H9 (cell line): ENCODE measurements around the gene NAP1L1. TPM values are rescaled to one million over a fixed set of nuclear protein-coding genes. Genes with fewer than 3 reads are reported as not detected.
A peak's percentile ranks its signal among the peaks of the same experiment; 100 is the strongest.

Experiments used
- DNase-seq: peaks from one replicate; pipeline ENCODE4 v3.0.0-alpha.2; 2017
- H2AFZ ChIP-seq: one replicate; pipeline ENCODE4 v1.6.1; 2013; ENCODE audit warnings: mild to moderate bottlenecking, low read length, control low read depth, moderate library complexity
- H2AK5ac ChIP-seq: 2 replicates; pipeline ENCODE4 v1.6.1; 2013; ENCODE audit warnings: low read length, control low read depth, mixed read lengths; ENCODE audit not compliant: insufficient read length
- H2BK120ac ChIP-seq: one replicate; pipeline ENCODE4 v1.6.1; 2013; ENCODE audit warnings: low read depth, mild to moderate bottlenecking, low read length, control low read depth, inconsistent platforms; ENCODE audit not compliant: poor library complexity, severe bottlenecking
- H2BK12ac ChIP-seq: 2 replicates; pipeline ENCODE4 v1.6.1; 2013; ENCODE audit warnings: low read length, control low read depth, mixed read lengths, low read depth; ENCODE audit not compliant: insufficient read length
- H2BK15ac ChIP-seq: 2 replicates; pipeline ENCODE4 v1.6.1; 2013; ENCODE audit warnings: low read depth, low read length, control low read depth
- H2BK20ac ChIP-seq: one replicate; pipeline ENCODE4 v1.6.1; 2013; ENCODE audit warnings: low read depth, mild to moderate bottlenecking, low read length, control low read depth, inconsistent platforms; ENCODE audit not compliant: poor library complexity, severe bottlenecking
- H2BK5ac ChIP-seq: 2 replicates; pipeline ENCODE4 v1.6.1; 2013; ENCODE audit warnings: low read length, control low read depth, mixed read lengths; ENCODE audit not compliant: insufficient read length
- H3K14ac ChIP-seq: 2 replicates; pipeline ENCODE4 v1.6.1; 2013; ENCODE audit warnings: low read length, control low read depth; ENCODE audit not compliant: insufficient read depth
- H3K18ac ChIP-seq: 2 replicates; pipeline ENCODE4 v1.6.1; 2013; ENCODE audit warnings: low read depth, mild to moderate bottlenecking, mixed read lengths, low read length, control low read depth; ENCODE audit not compliant: insufficient read length
- H3K23ac ChIP-seq: 2 replicates; pipeline ENCODE4 v1.6.1; 2013; ENCODE audit warnings: low read length, control low read depth, mixed read lengths, low read depth; ENCODE audit not compliant: insufficient read length
- H3K23me2 ChIP-seq: 2 replicates; pipeline ENCODE4 v1.6.1; 2013; ENCODE audit warnings: low read depth, mild to moderate bottlenecking, mixed read lengths, low read length, control low read depth; ENCODE audit not compliant: insufficient read length, poor library complexity, severe bottlenecking
- H3K27ac ChIP-seq: 2 replicates; pipeline ENCODE4 v1.5.1; 2013; ENCODE audit warnings: low read length, control low read depth, mixed read lengths, low read depth; ENCODE audit not compliant: insufficient read length
- H3K27me3 ChIP-seq: 2 replicates; pipeline ENCODE4 v1.6.1; 2013; ENCODE audit warnings: low read length, control low read depth, inconsistent platforms; ENCODE audit not compliant: insufficient read depth
- H3K4ac ChIP-seq: 2 replicates; pipeline ENCODE4 v1.6.1; 2013; ENCODE audit warnings: low read depth, mild to moderate bottlenecking, control low read depth, inconsistent platforms, low read length, moderate library complexity
- H3K4me1 ChIP-seq: 2 replicates; pipeline ENCODE4 v1.6.1; 2013; ENCODE audit warnings: low read length, control low read depth, inconsistent platforms; ENCODE audit not compliant: insufficient read depth
- H3K4me2 ChIP-seq: 2 replicates; pipeline ENCODE4 v1.6.1; 2013; ENCODE audit warnings: low read length, control low read depth, mixed read lengths; ENCODE audit not compliant: insufficient read length, insufficient read depth
- H3K56ac ChIP-seq: 2 replicates; pipeline ENCODE4 v1.6.1; 2013; ENCODE audit warnings: low read depth, mild to moderate bottlenecking, mixed read lengths, low read length, control low read depth; ENCODE audit not compliant: insufficient read length
- H3K79me1 ChIP-seq: 2 replicates; pipeline ENCODE4 v1.6.1; 2013; ENCODE audit warnings: low read depth, mild to moderate bottlenecking, moderate library complexity, low read length, control low read depth, inconsistent platforms; ENCODE audit not compliant: insufficient read depth, poor library complexity, severe bottlenecking
- H3K79me2 ChIP-seq: 2 replicates; pipeline ENCODE4 v1.6.1; 2013; ENCODE audit warnings: low read length, control low read depth, inconsistent platforms; ENCODE audit not compliant: insufficient read depth
- H3K9ac ChIP-seq: 2 replicates; pipeline ENCODE4 v1.6.1; 2013; ENCODE audit warnings: low read length, control low read depth, mixed read lengths; ENCODE audit not compliant: insufficient read length; ENCODE audit errors: extremely low read depth
- H3K9me3 ChIP-seq: one replicate; pipeline ENCODE4 v1.6.1; 2013; ENCODE audit warnings: low read depth, low read length, inconsistent platforms; ENCODE audit not compliant: control insufficient read depth
- H3T11ph ChIP-seq: one replicate; pipeline ENCODE4 v1.6.1; 2013; ENCODE audit warnings: mild to moderate bottlenecking, low read length, control low read depth, inconsistent platforms
- H4K20me1 ChIP-seq: one replicate; pipeline ENCODE4 v1.6.1; 2013; ENCODE audit not compliant: control insufficient read depth, insufficient read length, insufficient read depth
- H4K5ac ChIP-seq: 2 replicates; pipeline ENCODE4 v1.6.1; 2013; ENCODE audit warnings: low read depth, mild to moderate bottlenecking, mixed read lengths, low read length, control low read depth; ENCODE audit not compliant: insufficient read length
- H4K8ac ChIP-seq: replicated peaks from 2 replicates; pipeline ENCODE4 v1.6.1; 2013; ENCODE audit warnings: low read length, control low read depth, mixed read lengths, low read depth; ENCODE audit not compliant: insufficient read length
- H4K91ac ChIP-seq: 2 replicates; pipeline ENCODE4 v1.6.1; 2013; ENCODE audit warnings: low read depth, mild to moderate bottlenecking, moderate library complexity, mixed read lengths, low read length, control low read depth; ENCODE audit not compliant: insufficient read length
- H3K27ac Mint-ChIP-seq, 3 experiments: 2 replicates in 2 of 3; 3 replicates in 1 of 3; pipeline ENCODE4 v1.8.0; 2020 to 2021; ENCODE audit warnings: mixed read lengths in 3 of 3, mild to moderate bottlenecking in 1 of 3, moderate library complexity in 1 of 3
- H3K27me3 Mint-ChIP-seq: 2 replicates; pipeline ENCODE4 v1.8.0; 2021; ENCODE audit warnings: low read depth, mild to moderate bottlenecking, moderate library complexity, mixed read lengths
- H3K36me3 Mint-ChIP-seq, 3 experiments: 2 replicates in 2 of 3; 3 replicates in 1 of 3; pipeline ENCODE4 v1.8.0; 2020 to 2021; ENCODE audit warnings: low read depth in 3 of 3, mixed read lengths in 3 of 3; ENCODE audit not compliant: insufficient read depth in 1 of 3
- H3K4me1 Mint-ChIP-seq, 2 experiments: 2 replicates each; pipeline ENCODE4 v1.8.0; 2020; ENCODE audit warnings: mixed read lengths in 2 of 2
- H3K4me3 Mint-ChIP-seq, 2 experiments: 2 replicates in 1 of 2; 3 replicates in 1 of 2; pipeline ENCODE4 v1.8.0; 2020 to 2021; ENCODE audit warnings: mild to moderate bottlenecking in 2 of 2, mixed read lengths in 2 of 2, moderate library complexity in 1 of 2
- H3K9me3 Mint-ChIP-seq, 2 experiments: 2 replicates in 1 of 2; 3 replicates in 1 of 2; pipeline ENCODE4 v1.8.0; 2020; ENCODE audit warnings: mild to moderate bottlenecking in 2 of 2, mixed read lengths in 2 of 2, moderate library complexity in 1 of 2
- WGBS: extraction: QIAGEN DNeasy Blood & Tissue Kit; methylation state at CpG from one replicate; pipeline ENCODE4 v1.1.7; 2013; ENCODE audit warnings: missing lambda C conversion rate, low lambda C conversion rate, mixed read lengths; ENCODE audit not compliant: insufficient read length; ENCODE audit errors: extremely low coverage; 5-methylcytosine and 5-hydroxymethylcytosine counted together
- total RNA-seq: library from RNA; stranded (reverse); gene quantifications from 2 replicates; pipeline ENCODE4 v1.2.1, GENCODE V29; 2021
- TF ChIP-seq, protein P1 (sequence below): fragments of 200-600 bp; sonication (generic); conservative IDR thresholded peaks from 3 replicates; pipeline ENCODE4 v1.8.0; 2021; ENCODE audit warnings: antibody characterized with exemption, mild to moderate bottlenecking

Gene NAP1L1
- total RNA-seq, 1 experiment from 2014 or later: 1,012 TPM

DNA sequence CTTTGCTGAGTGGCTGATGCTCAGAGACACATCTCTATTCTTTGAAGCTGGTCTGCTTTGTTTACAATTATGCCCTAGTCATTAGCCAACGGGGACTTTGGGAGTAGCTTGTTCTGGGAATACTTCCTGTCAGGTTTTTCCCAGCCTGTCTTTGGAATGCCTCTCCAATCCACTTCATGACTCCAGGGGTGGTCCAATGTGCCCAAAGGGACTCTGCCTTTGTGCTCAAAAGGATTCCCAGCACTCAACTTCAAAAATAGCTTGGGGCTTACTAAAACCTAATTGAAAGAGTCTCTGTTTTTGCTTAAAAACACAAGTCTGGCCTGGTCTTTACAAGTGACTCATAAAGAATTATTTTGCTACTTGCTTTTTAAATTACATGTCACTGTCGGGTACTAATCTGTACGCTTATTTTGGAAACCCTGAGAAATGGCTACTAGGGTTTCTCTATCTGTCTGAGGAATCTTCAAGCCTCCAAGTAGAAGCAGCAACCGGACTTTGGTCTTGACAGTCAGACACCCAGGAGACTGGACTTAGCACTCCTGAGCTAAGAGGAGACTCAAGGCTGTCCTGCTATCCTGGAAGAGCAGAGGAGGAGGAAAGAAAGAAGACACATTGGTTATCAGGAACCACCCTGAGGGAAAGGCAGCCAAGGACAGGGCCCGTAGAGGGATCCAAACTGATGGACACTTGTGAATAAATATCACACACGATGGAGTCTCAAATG, 73.6 kb downstream of the NAP1L1 start:
- Mint-ChIP-seq H3K36me3 (no peaks in the 10 kb centered on the region), H3K4me3 (no peak overlapping the region), H3K9me3 (no peaks in the 10 kb centered on the region; a peak in 1 of 5 replicates), H3K27me3 (peaks cover 2% of the 10 kb centered on the region; the same call in 1 of the 2 replicates), H3K27ac (peak overlapping the region in 1 of 3 experiments; percentile 83; a peak in 1 of 7 replicates), H3K4me1 (peaks cover 42 to 46% of the 10 kb centered on the region in 2 experiments)
- no peak overlapping the region for H3T11ph ChIP-seq
- H4K5ac ChIP-seq: no peak overlapping the region
- H2BK12ac ChIP-seq: no peak overlapping the region
- H3K27me3 ChIP-seq: no peaks in the 10 kb centered on the region
- H3K27ac ChIP-seq: no peak overlapping the region
- H4K91ac ChIP-seq: no peak overlapping the region
- H3K4me1 ChIP-seq: peaks cover 5% of the 10 kb centered on the region; the same call in 1 of the 2 replicates
- no peaks in the 10 kb centered on the region for H4K20me1 ChIP-seq
- H3K23me2 ChIP-seq: no peaks in the 10 kb centered on the region
- DNase-seq: no peak
- H2BK120ac ChIP-seq: no peak overlapping the region
- no peak overlapping the region for H2AK5ac ChIP-seq
- no peaks in the 10 kb centered on the region for H3K79me1 ChIP-seq
- H3K9me3 ChIP-seq: no peaks in the 10 kb centered on the region
- no peak overlapping the region for H3K56ac ChIP-seq
- no peak overlapping the region for H4K8ac ChIP-seq
- H3K23ac ChIP-seq: no peak overlapping the region
- H3K9ac ChIP-seq: no peak overlapping the region
- H2BK15ac ChIP-seq: no peak overlapping the region
- no peak overlapping the region for H3K4me2 ChIP-seq
- H2BK20ac ChIP-seq: no peak overlapping the region
- H2AFZ ChIP-seq: no peak overlapping the region
- no CpG with 5 or more reads among the region's 6 CpGs for WGBS
- no peaks in the 10 kb centered on the region for H3K79me2 ChIP-seq
- TF ChIP-seq, protein P1, sequence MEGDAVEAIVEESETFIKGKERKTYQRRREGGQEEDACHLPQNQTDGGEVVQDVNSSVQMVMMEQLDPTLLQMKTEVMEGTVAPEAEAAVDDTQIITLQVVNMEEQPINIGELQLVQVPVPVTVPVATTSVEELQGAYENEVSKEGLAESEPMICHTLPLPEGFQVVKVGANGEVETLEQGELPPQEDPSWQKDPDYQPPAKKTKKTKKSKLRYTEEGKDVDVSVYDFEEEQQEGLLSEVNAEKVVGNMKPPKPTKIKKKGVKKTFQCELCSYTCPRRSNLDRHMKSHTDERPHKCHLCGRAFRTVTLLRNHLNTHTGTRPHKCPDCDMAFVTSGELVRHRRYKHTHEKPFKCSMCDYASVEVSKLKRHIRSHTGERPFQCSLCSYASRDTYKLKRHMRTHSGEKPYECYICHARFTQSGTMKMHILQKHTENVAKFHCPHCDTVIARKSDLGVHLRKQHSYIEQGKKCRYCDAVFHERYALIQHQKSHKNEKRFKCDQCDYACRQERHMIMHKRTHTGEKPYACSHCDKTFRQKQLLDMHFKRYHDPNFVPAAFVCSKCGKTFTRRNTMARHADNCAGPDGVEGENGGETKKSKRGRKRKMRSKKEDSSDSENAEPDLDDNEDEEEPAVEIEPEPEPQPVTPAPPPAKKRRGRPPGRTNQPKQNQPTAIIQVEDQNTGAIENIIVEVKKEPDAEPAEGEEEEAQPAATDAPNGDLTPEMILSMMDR: no peak
- no peak overlapping the region for H3K4ac ChIP-seq
- no peak overlapping the region for H3K18ac ChIP-seq
- H2BK5ac ChIP-seq: no peak overlapping the region
- H3K14ac ChIP-seq: no peak overlapping the region
